Stimulated activated CD8-positive, alpha-beta memory T cell treated with anti-CD3 and anti-CD28 coated beads, Interleukin-15, amount 100 ng/mL, for 1 hour (primary cell): ENCODE measurements around the gene PLA2G3.

Experiments used
- DNase-seq: peaks from one replicate; pipeline ENCODE4 v3.0.0-alpha.2; 2020; ENCODE audit warnings: low read depth

The PLA2G3 gene

GRCh38 chr22:31144223-31144622 is 3.9 kb upstream of the PLA2G3 start:
- DNase-seq, result no peak

GRCh38 chr22:31143537-31143936 is 3.2 kb upstream of the PLA2G3 start:
- DNase-seq, result no peak

DNA sequence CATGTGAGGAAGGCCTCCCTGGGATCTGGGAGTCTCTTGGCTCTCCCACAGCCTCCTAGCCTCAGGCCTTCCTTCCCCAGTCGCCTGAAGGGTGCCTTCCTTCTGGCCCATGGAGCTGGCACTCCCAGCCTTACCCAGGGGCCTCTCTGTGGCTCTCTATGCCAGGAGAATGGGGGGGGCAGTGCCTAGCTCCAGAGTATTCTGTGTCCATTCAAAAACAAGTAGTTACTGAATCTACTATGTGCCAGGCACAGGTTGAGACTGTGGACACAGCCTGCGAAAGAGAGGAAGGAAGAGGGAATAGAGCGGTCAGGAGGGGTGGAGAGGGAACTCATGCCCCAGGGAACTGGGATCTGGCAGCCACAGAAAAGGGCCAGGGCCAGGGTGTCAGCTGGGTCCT is 2.7 kb upstream of the PLA2G3 start:
- no peak for DNase-seq

GRCh38 chr22:31142285-31142684 is 2.0 kb upstream of the PLA2G3 start:
- DNase-seq, result no peak

DNA sequence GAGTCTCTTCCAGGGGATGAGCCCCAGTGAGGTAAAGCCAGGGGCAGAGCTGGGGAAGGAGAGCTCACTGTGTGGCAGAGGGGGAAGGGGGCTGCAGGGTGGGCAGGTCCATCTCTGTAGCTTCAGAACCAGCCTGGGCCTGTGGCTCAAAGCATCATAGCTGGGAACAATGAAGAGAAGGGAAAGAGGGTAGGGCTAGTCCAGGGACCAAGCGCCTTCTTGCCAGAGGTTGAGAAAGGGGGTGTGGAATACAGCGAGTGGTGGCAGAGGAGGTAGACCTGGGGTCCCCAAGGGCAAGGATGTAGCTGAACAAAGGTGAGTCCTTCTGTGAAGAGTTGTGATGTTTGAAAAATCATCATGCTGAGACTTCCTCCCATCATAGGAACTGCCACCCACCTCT is 1.2 kb upstream of the PLA2G3 start:
- DNase-seq, result no peak

GRCh38 chr22:31140746-31141145 is 438 bp upstream of the PLA2G3 start:
- no peak for DNase-seq

DNA sequence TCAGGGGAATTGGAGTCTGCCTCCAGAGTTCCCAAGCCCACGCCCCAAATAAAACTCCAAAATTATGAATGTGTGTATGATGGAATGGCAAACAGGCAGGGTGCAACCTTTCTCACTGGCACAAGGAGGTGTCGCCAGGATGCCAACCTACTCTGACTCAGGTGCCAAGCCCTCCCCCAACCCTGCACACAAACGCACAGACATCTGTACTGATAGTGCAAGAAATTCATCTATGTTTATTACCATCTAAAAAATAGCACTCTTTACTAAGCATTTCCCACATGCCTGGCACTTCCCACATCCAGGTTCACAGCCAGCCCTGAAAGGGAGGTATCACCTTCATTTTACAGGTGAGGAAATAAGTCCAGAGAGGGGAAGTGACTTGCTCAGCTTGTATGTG is 1.2 kb downstream of the PLA2G3 start:
- DNase-seq, result no peak

GRCh38 chr22:31138126-31138525 is 2.2 kb downstream of the PLA2G3 start:
- no peak for DNase-seq

DNA sequence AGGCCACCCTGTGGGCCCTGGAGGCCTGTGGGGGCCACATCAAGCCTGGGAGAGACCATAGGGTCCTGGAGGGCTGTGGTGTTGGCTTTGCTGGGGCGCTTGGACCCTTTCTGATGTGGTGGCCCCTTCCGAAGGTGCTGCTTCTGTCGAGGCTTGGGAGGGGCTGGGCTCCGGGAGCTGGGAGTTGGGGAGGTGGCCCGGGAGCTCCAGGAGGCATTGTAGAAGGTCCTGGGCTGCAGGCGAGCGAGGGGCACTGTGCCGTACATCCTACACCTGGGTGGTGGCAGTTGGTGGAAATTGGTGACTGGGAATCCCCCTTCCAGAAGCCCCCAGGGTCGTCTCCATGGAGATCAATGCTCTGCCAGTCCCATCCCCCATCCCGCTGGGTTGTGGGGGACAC is 2.6 kb downstream of the PLA2G3 start:
- DNase-seq, result no peak

GRCh38 chr22:31136711-31137110 is 3.6 kb downstream of the PLA2G3 start:
- no peak for DNase-seq

- DNase-seq, result no peak
Measured at GRCh38 chr22:31136155-31136554, 4.2 kb downstream of the PLA2G3 start.

DNA sequence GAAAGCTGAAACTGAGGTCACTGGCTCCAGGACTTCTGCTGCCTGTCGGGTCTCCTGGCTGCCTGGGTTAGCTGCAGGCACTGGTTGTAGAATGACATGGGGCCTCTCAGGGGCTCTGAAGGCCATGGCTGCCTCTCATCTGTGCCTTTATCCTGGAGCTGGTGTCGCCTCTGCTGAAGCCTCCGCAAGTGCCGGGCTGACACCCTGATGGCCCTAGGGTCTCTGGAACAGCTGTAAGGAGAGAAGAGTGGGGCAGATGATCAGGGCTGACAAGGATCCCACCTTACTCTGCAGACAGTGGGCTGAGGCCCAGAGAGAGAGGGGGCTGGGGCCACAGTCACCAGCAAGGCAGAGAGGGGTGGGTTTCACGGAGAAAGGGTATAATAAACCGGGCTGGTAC is 4.6 kb downstream of the PLA2G3 start:
- no peak for DNase-seq

GRCh38 chr22:31134688-31135087 is 5.6 kb downstream of the PLA2G3 start:
- no peak for DNase-seq

GRCh38 chr22:31133911-31134310 is 6.4 kb downstream of the PLA2G3 start:
- no peak for DNase-seq

DNA sequence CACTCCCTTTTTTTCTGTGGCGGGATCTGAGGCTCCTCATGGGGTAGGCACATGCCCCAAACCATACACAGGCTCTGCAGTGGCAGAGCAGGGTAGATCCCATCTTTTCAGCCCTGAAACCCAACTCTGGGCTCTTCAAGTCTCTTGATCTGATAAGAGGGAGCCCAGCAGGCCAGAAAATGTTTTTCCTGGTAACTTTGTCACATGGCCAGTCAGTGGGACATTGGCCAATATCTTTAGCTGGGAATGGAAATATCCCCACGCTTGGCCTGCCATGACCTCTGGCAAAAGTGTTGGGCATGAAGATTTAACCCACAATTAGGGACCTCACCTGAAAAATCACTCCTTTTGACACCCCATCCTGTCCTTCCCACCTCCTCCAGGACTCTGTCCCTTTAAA is 9.4 kb downstream of the PLA2G3 start:
- DNase-seq, result no peak

DNA sequence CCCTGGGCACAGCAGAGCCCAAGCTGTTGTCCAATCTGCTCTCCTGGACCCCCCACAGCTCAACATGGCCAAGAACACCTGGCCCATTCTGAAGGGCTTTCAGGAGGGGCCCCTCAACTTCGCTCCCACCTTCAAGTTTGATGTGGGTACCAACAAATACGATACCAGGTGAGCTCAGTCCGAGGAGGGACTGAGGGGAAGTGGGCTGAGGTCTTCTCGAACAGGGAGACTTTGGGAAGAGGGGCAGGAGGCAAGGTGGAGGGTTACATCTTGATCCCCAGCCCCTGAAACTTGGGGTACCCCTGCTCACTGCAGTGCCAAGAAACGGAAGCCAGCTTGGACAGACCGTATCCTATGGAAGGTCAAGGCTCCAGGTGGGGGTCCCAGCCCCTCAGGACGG is 12.2 kb downstream of the PLA2G3 start:
- no peak for DNase-seq

DNA sequence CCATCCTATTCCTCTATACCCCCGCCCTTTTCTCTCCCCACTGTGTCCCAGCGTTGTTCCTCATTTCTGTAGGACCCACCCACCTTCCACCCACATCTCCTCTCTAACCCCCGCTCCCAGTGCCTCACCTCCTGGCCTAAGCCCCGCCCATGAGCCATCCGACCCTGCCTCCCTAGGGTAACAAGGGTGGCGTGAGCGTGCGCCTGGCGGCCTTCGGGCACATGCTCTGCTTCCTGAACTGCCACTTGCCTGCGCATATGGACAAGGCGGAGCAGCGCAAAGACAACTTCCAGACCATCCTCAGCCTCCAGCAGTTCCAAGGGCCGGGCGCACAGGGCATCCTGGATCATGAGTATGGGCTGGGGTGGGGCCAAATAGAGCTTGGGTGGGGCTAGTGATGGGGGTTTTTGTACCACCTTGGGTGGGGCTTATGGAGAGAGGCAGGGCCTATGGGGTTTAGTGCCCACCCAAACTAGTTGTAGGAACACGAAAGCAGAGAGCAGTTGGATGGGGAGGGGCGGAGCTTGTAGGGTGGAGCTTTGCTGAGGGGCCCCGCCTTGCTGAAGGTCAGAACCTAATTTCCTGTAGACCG is 13.0 kb downstream of the PLA2G3 start:
- DNase-seq, result no peak

DNA sequence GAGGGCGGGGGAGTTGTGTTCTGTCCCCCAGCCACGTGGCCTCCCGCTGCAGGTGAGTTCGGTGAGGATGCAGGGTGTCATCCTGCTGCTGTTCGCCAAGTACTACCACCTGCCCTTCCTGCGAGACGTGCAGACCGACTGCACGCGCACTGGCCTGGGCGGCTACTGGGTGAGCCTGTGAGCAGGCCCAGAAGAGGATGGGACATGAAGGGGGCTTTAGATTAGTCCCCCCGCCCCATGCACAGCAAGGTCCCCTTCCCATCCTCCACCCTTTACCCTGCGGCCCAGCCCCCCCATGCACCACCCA is 13.5 kb downstream of the PLA2G3 start:
- DNase-seq, result no peak

- DNase-seq, result no peak
Measured at GRCh38 chr22:31126128-31126868, 14.0 kb downstream of the PLA2G3 start.

- DNase-seq, result no peak
Measured at GRCh38 chr22:31125521-31126117, 14.7 kb downstream of the PLA2G3 start.

DNA sequence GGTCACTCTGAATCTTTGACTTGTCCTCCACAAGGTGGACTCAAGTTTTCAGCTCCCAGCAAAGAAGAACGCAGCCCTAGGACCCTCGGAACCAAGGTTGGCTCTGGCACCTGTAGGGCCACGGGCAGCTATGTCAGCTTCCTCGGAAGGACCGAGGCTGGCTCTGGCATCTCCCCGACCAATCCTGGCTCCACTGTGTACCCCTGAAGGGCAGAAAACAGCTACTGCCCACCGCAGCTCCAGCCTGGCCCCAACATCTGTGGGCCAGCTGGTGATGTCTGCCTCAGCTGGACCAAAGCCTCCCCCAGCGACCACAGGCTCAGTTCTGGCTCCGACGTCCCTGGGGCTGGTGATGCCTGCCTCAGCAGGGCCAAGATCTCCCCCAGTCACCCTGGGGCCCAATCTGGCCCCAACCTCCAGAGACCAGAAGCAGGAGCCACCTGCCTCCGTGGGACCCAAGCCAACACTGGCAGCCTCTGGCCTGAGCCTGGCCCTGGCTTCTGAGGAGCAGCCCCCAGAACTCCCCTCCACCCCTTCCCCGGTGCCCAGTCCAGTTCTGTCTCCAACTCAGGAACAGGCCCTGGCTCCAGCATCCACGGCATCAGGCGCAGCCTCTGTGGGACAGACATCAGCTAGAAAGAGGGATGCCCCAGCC is 15.4 kb downstream of the PLA2G3 start:
- no peak for DNase-seq

DNA sequence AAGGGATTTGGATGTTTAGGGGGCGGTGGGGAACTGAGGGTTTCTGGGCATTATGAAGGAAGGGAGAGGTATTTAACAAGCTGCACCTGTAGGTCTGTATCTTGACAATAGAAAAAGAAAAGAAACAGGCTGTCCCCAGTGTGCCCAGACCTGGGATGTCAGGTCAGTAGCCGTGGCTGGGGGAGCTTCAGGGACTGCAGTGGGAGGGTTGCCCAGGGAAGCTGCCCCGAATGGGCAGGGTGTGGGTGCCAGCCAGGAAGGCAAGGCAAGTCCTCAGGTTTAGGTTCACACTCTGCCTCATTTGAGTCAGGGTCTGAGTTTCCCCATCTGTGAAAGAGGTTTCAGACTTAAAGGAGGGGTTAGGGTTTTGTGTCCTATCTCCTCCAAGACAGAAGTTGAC is 16.0 kb downstream of the PLA2G3 start:
- DNase-seq, result no peak

- DNase-seq, result no peak
Measured at GRCh38 chr22:31123292-31123602, 17.1 kb downstream of the PLA2G3 start.
